Measurements from ENCODE around the gene MAPRE2.

The MAPRE2 gene

GRCh38 chr18:35038881-35039491 lies 2.2 kb upstream of the MAPRE2 start:
- DNase-seq = no peak

GRCh38 chr18:35040638-35040987 lies 600 bp upstream of the MAPRE2 start:
- DNase-seq = no peak

GRCh38 chr18:35041815-35042387 lies 688 bp downstream of the MAPRE2 start:
- no peak for DNase-seq

- no peak for DNase-seq
These were observed 1.3 kb downstream of the MAPRE2 start for GRCh38 chr18:35042389-35043071.

- DNase-seq = no peak
These were observed 2.0 kb downstream of the MAPRE2 start for GRCh38 chr18:35043207-35043606.

- no peak for DNase-seq
These were observed 3.9 kb downstream of the MAPRE2 start for GRCh38 chr18:35045121-35045520.

GRCh38 chr18:35045806-35046205 lies 4.6 kb downstream of the MAPRE2 start:
- DNase-seq = no peak

GRCh38 chr18:35047697-35048292 lies 6.6 kb downstream of the MAPRE2 start:
- DNase-seq = no peak

- DNase-seq = no peak
These were observed 8.2 kb downstream of the MAPRE2 start for GRCh38 chr18:35049111-35050027.

- DNase-seq = no peak
These were observed 8.9 kb downstream of the MAPRE2 start for GRCh38 chr18:35050028-35050546.

GRCh38 chr18:35050705-35051195 lies 9.5 kb downstream of the MAPRE2 start:
- no peak for DNase-seq

GRCh38 chr18:35051641-35052377 lies 10.6 kb downstream of the MAPRE2 start:
- DNase-seq = no peak

- DNase-seq = no peak
These were observed 13.2 kb downstream of the MAPRE2 start for GRCh38 chr18:35054401-35054800.

GRCh38 chr18:35055105-35055504 lies 13.9 kb downstream of the MAPRE2 start:
- DNase-seq = no peak

- no peak for DNase-seq
These were observed 14.5 kb downstream of the MAPRE2 start for GRCh38 chr18:35055726-35056125.

GRCh38 chr18:35059280-35059927 lies 18.2 kb downstream of the MAPRE2 start:
- DNase-seq = no peak

GRCh38 chr18:35060122-35060815 lies 19.1 kb downstream of the MAPRE2 start:
- DNase-seq = no peak

- no peak for DNase-seq
These were observed 20.1 kb downstream of the MAPRE2 start for GRCh38 chr18:35061336-35061735.

GRCh38 chr18:35061804-35062203 lies 20.6 kb downstream of the MAPRE2 start:
- no peak for DNase-seq

GRCh38 chr18:35062408-35062807 lies 21.2 kb downstream of the MAPRE2 start:
- no peak for DNase-seq
